HepG2 (cell line): ENCODE results near the gene ABHD15.

ENCODE experiments used
- ATF1 ChIP-seq: IDR thresholded peaks from 2 replicates; pipeline ENCODE4 v1.6.1; 2016; ENCODE audit warnings: mild to moderate bottlenecking, control low read depth
- ATF3 ChIP-seq: sonication (generic); formaldehyde crosslinking; IDR thresholded peaks from 2 replicates; pipeline ENCODE4 v1.4.0; 2020; ENCODE audit warnings: missing genetic modification reagents
- EP300 ChIP-seq, 3 experiments: sonication (generic) in 1 of 3; formaldehyde crosslinking in 1 of 3; IDR thresholded peaks; 2 replicates each; pipeline versions ENCODE4 v1.5.1 to v1.6.1; 2011 to 2020; ENCODE audit warnings: low read depth in 2 of 3, low read length in 2 of 3, borderline replicate concordance in 1 of 3, improper control_type of control experiment in 1 of 3, mild to moderate bottlenecking in 1 of 3, missing genetic modification reagents in 1 of 3, moderate library complexity in 1 of 3
- FOXK2 ChIP-seq: fragments of 450-650 bp; IDR thresholded peaks from 2 replicates; pipeline ENCODE4 v1.6.1; 2016
- GRHL1 ChIP-seq: sonication (generic); formaldehyde crosslinking; conservative IDR thresholded peaks from 2 replicates; pipeline ENCODE4 v1.8.0; 2022; ENCODE audit warnings: missing genetic modification reagents
- MAFF ChIP-seq: IDR thresholded peaks from 2 replicates; pipeline ENCODE4 v1.6.1; 2011; ENCODE audit warnings: low read depth, low read length, improper control_type of control experiment
- MED1 ChIP-seq: sonication (generic); formaldehyde crosslinking; IDR thresholded peaks from 2 replicates; pipeline ENCODE4 v1.4.0; 2020; ENCODE audit warnings: missing genetic modification reagents
- POLR2A ChIP-seq, 2 experiments: IDR thresholded peaks; 2 replicates each; pipeline ENCODE4 v1.6.1; 2011; ENCODE audit warnings: low read depth in 2 of 2, low read length in 2 of 2, mild to moderate bottlenecking in 1 of 2, moderate library complexity in 1 of 2; ENCODE audit not compliant: insufficient read depth in 1 of 2
- RERE ChIP-seq: IDR thresholded peaks from 2 replicates; pipeline ENCODE4 v1.6.1; 2016; ENCODE audit warnings: low read depth, missing genetic modification reagents, missing compliant biosample characterization
- RFXAP ChIP-seq: sonication (generic); formaldehyde crosslinking; IDR thresholded peaks from 2 replicates; pipeline ENCODE4 v1.4.0; 2020; ENCODE audit warnings: missing genetic modification reagents, borderline replicate concordance
- ZBTB21 ChIP-seq: sonication (generic); formaldehyde crosslinking; IDR thresholded peaks from 2 replicates; pipeline ENCODE4 v1.4.0; 2020; ENCODE audit warnings: missing genetic modification reagents
- ZHX2 ChIP-seq, 2 experiments: sonication (generic) in 1 of 2; formaldehyde crosslinking in 1 of 2; IDR thresholded peaks; 2 replicates each; pipeline versions ENCODE4 v1.6.1 to v1.9.0; 2014 to 2022; ENCODE audit warnings: antibody characterized with exemption in 1 of 2, borderline replicate concordance in 1 of 2, inconsistent platforms in 1 of 2, low read depth in 1 of 2, missing genetic modification reagents in 1 of 2
- ZNF350 ChIP-seq: sonication (generic); formaldehyde crosslinking; IDR thresholded peaks from 2 replicates; pipeline ENCODE4 v1.4.0; 2020; ENCODE audit warnings: mild to moderate bottlenecking, low read depth, missing genetic modification reagents, borderline replicate concordance

GRCh38 chr17:29588562-29589411 is 21.9 kb upstream of the ABHD15 start:
- TF ChIP-seq MAFF = no peak
- no peak for TF ChIP-seq ATF3
- no peak for TF ChIP-seq EP300 (IDR thresholded peaks at IDR 0.05; ENCODE audit: low read depth in 2 of 2, low read length in 2 of 2)
- no peak for TF ChIP-seq EP300 (CRISPR knock-in tag; IDR thresholded peaks at IDR 0.05; ENCODE audit: borderline replicate concordance)
- no peak for TF ChIP-seq GRHL1 (CRISPR knock-in tag)
- TF ChIP-seq FOXK2 = no peak
- no peak for TF ChIP-seq POLR2A (IDR thresholded peaks at IDR 0.05; ENCODE audit: insufficient read depth in 1 of 2, low read depth in 2 of 2, low read length in 2 of 2)
- no peak for TF ChIP-seq ATF1 (CRISPR knock-in tag)
- no peak for TF ChIP-seq RFXAP
- TF ChIP-seq MED1 (CRISPR knock-in tag) = no peak
- no peak for TF ChIP-seq ZBTB21 (CRISPR knock-in tag)
- TF ChIP-seq RERE (CRISPR knock-in tag) = no peak
- TF ChIP-seq ZHX2 (IDR thresholded peaks at IDR 0.05; ENCODE audit: low read depth) = no peak
- no peak for TF ChIP-seq ZHX2 (CRISPR knock-in tag; IDR thresholded peaks at IDR 0.05; ENCODE audit: borderline replicate concordance)
- no peak for TF ChIP-seq ZNF350 (CRISPR knock-in tag)
